WTC11 (cell line): ENCODE measurements around the gene TOP2B. TPM values are rescaled to one million over a fixed set of nuclear protein-coding genes. Genes with fewer than 3 reads are reported as not detected.

Source experiments
- ATAC-seq: fragments of 200-7000 bp; cut with Tn5 transposase; 2 replicates; pipeline ENCODE4 v1.10.0; 2021; ENCODE audit warnings: mild to moderate bottlenecking, moderate library complexity
- CTCF ChIA-PET: fragments of 300-600 bp; sonication (Branson Sonifier 250); formaldehyde crosslinking; loops from one replicate; lab custom pipeline; 2021; ENCODE audit warnings: antibody characterized with exemption; lab: Charles Lee
- POLR2A ChIA-PET: fragments of 350-600 bp; sonication (Branson Sonifier 250); formaldehyde crosslinking; loops from one replicate; lab custom pipeline; 2021; ENCODE audit warnings: antibody characterized with exemption; lab: Charles Lee
- DNase-seq: peaks from one replicate; pipeline ENCODE4 v3.0.0; 2021; ENCODE audit warnings: low spot score
- H3K27ac Mint-ChIP-seq: 2 replicates; pipeline ENCODE4 v1.8.0; 2021; ENCODE audit warnings: mixed read lengths
- H3K27me3 Mint-ChIP-seq: 2 replicates; pipeline ENCODE4 v1.8.0; 2021; ENCODE audit warnings: low read depth, mild to moderate bottlenecking, moderate library complexity, mixed read lengths
- H3K36me3 Mint-ChIP-seq: 2 replicates; pipeline ENCODE4 v1.8.0; 2021; ENCODE audit warnings: mixed read lengths
- H3K4me1 Mint-ChIP-seq: 2 replicates; pipeline ENCODE4 v1.8.0; 2022; ENCODE audit warnings: mixed read lengths
- H3K4me3 Mint-ChIP-seq: 2 replicates; pipeline ENCODE4 v1.8.0; 2021; ENCODE audit warnings: mild to moderate bottlenecking, moderate library complexity, mixed read lengths
- H3K9me3 Mint-ChIP-seq: 2 replicates; pipeline ENCODE4 v1.8.0; 2021; ENCODE audit warnings: mixed read lengths
- CREM ChIP-seq: sonication (generic); formaldehyde crosslinking; IDR thresholded peaks from 2 replicates; pipeline ENCODE4 v1.8.1; 2022; ENCODE audit warnings: mild to moderate bottlenecking, missing genetic modification reagents, moderate library complexity
- ELF4 ChIP-seq: sonication (generic); formaldehyde crosslinking; IDR thresholded peaks from 2 replicates; pipeline ENCODE4 v1.8.1; 2022; ENCODE audit warnings: low read depth, mild to moderate bottlenecking, moderate library complexity, missing genetic modification reagents
- ESRRA ChIP-seq: sonication (generic); formaldehyde crosslinking; IDR thresholded peaks from 2 replicates; pipeline ENCODE4 v1.8.1; 2022; ENCODE audit warnings: mild to moderate bottlenecking, missing genetic modification reagents, borderline replicate concordance
- JAZF1 ChIP-seq: fragments of 250-450 bp; sonication (Bioruptor Pico); IDR thresholded peaks from 2 replicates; pipeline ENCODE4 v1.9.0; 2021; ENCODE audit warnings: moderate library complexity, mild to moderate bottlenecking, inconsistent platforms
- TEAD4 ChIP-seq: sonication (generic); formaldehyde crosslinking; IDR thresholded peaks from 2 replicates; pipeline ENCODE4 v1.8.0; 2022; ENCODE audit warnings: mild to moderate bottlenecking, missing genetic modification reagents
- ZBTB21 ChIP-seq: sonication (generic); formaldehyde crosslinking; IDR thresholded peaks from 2 replicates; pipeline ENCODE4 v1.8.1; 2023; ENCODE audit warnings: mild to moderate bottlenecking, missing genetic modification reagents, borderline replicate concordance
- ZNF263 ChIP-seq: sonication (generic); formaldehyde crosslinking; IDR thresholded peaks from 2 replicates; pipeline ENCODE4 v1.8.1; 2022; ENCODE audit warnings: low read depth, mild to moderate bottlenecking, moderate library complexity, missing genetic modification reagents
- ZNF416 ChIP-seq: fragments of 250-450 bp; sonication (Bioruptor Pico); IDR thresholded peaks from 2 replicates; pipeline ENCODE4 v1.9.0; 2021; ENCODE audit warnings: mild to moderate bottlenecking, inconsistent platforms
- total RNA-seq: library from RNA; stranded (reverse); gene quantifications from 3 replicates; pipeline ENCODE4 v1.2.3, GENCODE V29; 2021
- TF ChIP-seq, protein P1 (sequence below): sonication (generic); formaldehyde crosslinking; conservative IDR thresholded peaks from 2 replicates; pipeline ENCODE4 v1.8.1; 2023; ENCODE audit warnings: mild to moderate bottlenecking, low read depth, missing genetic modification reagents, moderate library complexity
- TF ChIP-seq, protein P2 (sequence below): fragments of 250-450 bp; sonication (Bioruptor Pico); IDR thresholded peaks from 2 replicates; pipeline ENCODE4 v1.9.0; 2021; ENCODE audit warnings: mild to moderate bottlenecking
- TF ChIP-seq, protein P3 (sequence below): fragments of 200-600 bp; IDR thresholded peaks from 2 replicates; pipeline ENCODE4 v1.8.0; 2022; ENCODE audit warnings: antibody characterized with exemption
- TF ChIP-seq, protein P4 (sequence below): fragments of 250-450 bp; sonication (Bioruptor Pico); IDR thresholded peaks from 2 replicates; pipeline ENCODE4 v1.9.0; 2021; ENCODE audit warnings: mild to moderate bottlenecking, borderline replicate concordance
- TF ChIP-seq, protein P5 (sequence below): sonication (generic); formaldehyde crosslinking; IDR thresholded peaks from 2 replicates; pipeline ENCODE4 v1.8.1; 2022; ENCODE audit warnings: low read depth, missing genetic modification reagents, borderline replicate concordance
- TF ChIP-seq, protein P6 (sequence below): sonication (generic); formaldehyde crosslinking; IDR thresholded peaks from 2 replicates; pipeline ENCODE4 v1.8.1; 2023; ENCODE audit warnings: mild to moderate bottlenecking, missing genetic modification reagents
- TF ChIP-seq, protein P7 (sequence below): sonication (generic); formaldehyde crosslinking; IDR thresholded peaks from 2 replicates; pipeline ENCODE4 v1.8.0; 2022; ENCODE audit warnings: missing genetic modification reagents
- TF ChIP-seq, protein P8 (sequence below): fragments of 250-450 bp; sonication (Bioruptor Pico); IDR thresholded peaks from 2 replicates; pipeline ENCODE4 v1.9.0; 2021; ENCODE audit warnings: mild to moderate bottlenecking

TOP2B gene
- total RNA-seq, 1 experiment from 2014 or later, result 151 TPM

DNA sequence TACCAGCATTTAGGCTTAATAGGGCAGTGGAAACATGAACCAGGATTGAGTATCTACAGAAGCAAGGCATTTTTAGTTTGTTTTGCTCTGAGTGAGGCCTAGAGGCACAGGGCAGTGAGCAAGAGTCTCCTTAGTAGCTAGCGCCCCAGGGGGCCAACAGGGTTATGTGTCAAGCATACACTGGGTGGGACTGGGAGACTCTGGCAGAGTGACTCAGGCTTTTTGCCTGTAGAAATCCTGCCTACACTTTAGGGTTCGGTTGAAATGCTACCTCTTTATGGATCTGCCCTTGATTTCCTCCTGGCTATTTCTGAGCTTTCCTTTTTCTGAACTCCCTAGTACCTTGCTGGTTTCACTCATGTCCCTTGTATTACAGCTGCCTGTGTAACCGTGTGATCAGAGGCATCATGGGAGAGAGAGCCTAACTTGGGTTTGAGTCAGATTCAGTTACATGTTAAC, 72.2 kb downstream of the TOP2B start (continued):
- no peak for TF ChIP-seq ELF4 (CRISPR knock-in tag)
- no peak for TF ChIP-seq ZNF263 (CRISPR knock-in tag)

DNA sequence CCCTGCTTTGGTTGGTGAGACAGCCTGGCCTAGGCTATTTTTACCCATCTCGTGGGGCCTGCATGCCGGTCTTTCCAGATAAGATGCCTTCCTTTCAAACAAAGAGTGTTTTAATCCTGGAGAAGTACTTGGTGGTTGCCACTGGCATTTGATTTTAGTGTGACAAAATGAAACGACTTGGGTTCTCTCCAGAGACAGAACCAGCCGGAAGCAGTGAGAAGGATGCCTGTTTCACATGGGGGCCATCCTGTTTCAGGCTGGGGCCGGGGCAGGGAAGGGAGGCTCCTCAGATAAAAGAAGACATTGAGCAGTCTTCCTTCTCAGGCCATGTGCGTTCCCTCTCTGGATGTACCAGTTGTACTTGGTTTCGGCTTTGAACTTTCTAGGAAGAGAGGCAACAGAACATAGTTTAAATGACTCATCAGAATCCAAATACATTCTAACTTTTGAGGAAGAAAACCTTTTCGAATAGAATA, 74.9 kb downstream of the TOP2B start:
- H3K9me3 Mint-ChIP-seq, result peaks cover 10% of the 10 kb centered on the region
- H3K27me3 Mint-ChIP-seq, result no peaks in the 10 kb centered on the region
- peaks cover 14% of the 10 kb centered on the region for H3K4me1 Mint-ChIP-seq
- ATAC-seq, result no peak
- DNase-seq, result no peak
- H3K27ac Mint-ChIP-seq, result no peak overlapping the region
- POLR2A ChIA-PET, result no interaction called here
- H3K4me3 Mint-ChIP-seq, result no peak overlapping the region
- CTCF ChIA-PET, result no interaction called here
- no peaks in the 10 kb centered on the region for H3K36me3 Mint-ChIP-seq
- TF ChIP-seq, protein P1, sequence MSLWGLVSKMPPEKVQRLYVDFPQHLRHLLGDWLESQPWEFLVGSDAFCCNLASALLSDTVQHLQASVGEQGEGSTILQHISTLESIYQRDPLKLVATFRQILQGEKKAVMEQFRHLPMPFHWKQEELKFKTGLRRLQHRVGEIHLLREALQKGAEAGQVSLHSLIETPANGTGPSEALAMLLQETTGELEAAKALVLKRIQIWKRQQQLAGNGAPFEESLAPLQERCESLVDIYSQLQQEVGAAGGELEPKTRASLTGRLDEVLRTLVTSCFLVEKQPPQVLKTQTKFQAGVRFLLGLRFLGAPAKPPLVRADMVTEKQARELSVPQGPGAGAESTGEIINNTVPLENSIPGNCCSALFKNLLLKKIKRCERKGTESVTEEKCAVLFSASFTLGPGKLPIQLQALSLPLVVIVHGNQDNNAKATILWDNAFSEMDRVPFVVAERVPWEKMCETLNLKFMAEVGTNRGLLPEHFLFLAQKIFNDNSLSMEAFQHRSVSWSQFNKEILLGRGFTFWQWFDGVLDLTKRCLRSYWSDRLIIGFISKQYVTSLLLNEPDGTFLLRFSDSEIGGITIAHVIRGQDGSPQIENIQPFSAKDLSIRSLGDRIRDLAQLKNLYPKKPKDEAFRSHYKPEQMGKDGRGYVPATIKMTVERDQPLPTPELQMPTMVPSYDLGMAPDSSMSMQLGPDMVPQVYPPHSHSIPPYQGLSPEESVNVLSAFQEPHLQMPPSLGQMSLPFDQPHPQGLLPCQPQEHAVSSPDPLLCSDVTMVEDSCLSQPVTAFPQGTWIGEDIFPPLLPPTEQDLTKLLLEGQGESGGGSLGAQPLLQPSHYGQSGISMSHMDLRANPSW (CRISPR knock-in tag), result no peak
- TF ChIP-seq ZNF416 (no peak), CREM (CRISPR knock-in tag) (no peak), JAZF1 (no peak), ZBTB21 (CRISPR knock-in tag) (no peak), ESRRA (no peak), TEAD4 (no peak)
- TF ChIP-seq, protein P2, sequence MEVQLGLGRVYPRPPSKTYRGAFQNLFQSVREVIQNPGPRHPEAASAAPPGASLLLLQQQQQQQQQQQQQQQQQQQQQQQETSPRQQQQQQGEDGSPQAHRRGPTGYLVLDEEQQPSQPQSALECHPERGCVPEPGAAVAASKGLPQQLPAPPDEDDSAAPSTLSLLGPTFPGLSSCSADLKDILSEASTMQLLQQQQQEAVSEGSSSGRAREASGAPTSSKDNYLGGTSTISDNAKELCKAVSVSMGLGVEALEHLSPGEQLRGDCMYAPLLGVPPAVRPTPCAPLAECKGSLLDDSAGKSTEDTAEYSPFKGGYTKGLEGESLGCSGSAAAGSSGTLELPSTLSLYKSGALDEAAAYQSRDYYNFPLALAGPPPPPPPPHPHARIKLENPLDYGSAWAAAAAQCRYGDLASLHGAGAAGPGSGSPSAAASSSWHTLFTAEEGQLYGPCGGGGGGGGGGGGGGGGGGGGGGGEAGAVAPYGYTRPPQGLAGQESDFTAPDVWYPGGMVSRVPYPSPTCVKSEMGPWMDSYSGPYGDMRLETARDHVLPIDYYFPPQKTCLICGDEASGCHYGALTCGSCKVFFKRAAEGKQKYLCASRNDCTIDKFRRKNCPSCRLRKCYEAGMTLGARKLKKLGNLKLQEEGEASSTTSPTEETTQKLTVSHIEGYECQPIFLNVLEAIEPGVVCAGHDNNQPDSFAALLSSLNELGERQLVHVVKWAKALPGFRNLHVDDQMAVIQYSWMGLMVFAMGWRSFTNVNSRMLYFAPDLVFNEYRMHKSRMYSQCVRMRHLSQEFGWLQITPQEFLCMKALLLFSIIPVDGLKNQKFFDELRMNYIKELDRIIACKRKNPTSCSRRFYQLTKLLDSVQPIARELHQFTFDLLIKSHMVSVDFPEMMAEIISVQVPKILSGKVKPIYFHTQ (CRISPR knock-in tag), result no peak
- TF ChIP-seq, protein P3, sequence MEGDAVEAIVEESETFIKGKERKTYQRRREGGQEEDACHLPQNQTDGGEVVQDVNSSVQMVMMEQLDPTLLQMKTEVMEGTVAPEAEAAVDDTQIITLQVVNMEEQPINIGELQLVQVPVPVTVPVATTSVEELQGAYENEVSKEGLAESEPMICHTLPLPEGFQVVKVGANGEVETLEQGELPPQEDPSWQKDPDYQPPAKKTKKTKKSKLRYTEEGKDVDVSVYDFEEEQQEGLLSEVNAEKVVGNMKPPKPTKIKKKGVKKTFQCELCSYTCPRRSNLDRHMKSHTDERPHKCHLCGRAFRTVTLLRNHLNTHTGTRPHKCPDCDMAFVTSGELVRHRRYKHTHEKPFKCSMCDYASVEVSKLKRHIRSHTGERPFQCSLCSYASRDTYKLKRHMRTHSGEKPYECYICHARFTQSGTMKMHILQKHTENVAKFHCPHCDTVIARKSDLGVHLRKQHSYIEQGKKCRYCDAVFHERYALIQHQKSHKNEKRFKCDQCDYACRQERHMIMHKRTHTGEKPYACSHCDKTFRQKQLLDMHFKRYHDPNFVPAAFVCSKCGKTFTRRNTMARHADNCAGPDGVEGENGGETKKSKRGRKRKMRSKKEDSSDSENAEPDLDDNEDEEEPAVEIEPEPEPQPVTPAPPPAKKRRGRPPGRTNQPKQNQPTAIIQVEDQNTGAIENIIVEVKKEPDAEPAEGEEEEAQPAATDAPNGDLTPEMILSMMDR, result no peak
- TF ChIP-seq, protein P4, sequence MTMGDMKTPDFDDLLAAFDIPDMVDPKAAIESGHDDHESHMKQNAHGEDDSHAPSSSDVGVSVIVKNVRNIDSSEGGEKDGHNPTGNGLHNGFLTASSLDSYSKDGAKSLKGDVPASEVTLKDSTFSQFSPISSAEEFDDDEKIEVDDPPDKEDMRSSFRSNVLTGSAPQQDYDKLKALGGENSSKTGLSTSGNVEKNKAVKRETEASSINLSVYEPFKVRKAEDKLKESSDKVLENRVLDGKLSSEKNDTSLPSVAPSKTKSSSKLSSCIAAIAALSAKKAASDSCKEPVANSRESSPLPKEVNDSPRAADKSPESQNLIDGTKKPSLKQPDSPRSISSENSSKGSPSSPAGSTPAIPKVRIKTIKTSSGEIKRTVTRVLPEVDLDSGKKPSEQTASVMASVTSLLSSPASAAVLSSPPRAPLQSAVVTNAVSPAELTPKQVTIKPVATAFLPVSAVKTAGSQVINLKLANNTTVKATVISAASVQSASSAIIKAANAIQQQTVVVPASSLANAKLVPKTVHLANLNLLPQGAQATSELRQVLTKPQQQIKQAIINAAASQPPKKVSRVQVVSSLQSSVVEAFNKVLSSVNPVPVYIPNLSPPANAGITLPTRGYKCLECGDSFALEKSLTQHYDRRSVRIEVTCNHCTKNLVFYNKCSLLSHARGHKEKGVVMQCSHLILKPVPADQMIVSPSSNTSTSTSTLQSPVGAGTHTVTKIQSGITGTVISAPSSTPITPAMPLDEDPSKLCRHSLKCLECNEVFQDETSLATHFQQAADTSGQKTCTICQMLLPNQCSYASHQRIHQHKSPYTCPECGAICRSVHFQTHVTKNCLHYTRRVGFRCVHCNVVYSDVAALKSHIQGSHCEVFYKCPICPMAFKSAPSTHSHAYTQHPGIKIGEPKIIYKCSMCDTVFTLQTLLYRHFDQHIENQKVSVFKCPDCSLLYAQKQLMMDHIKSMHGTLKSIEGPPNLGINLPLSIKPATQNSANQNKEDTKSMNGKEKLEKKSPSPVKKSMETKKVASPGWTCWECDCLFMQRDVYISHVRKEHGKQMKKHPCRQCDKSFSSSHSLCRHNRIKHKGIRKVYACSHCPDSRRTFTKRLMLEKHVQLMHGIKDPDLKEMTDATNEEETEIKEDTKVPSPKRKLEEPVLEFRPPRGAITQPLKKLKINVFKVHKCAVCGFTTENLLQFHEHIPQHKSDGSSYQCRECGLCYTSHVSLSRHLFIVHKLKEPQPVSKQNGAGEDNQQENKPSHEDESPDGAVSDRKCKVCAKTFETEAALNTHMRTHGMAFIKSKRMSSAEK (CRISPR knock-in tag), result no peak
- TF ChIP-seq, protein P5, sequence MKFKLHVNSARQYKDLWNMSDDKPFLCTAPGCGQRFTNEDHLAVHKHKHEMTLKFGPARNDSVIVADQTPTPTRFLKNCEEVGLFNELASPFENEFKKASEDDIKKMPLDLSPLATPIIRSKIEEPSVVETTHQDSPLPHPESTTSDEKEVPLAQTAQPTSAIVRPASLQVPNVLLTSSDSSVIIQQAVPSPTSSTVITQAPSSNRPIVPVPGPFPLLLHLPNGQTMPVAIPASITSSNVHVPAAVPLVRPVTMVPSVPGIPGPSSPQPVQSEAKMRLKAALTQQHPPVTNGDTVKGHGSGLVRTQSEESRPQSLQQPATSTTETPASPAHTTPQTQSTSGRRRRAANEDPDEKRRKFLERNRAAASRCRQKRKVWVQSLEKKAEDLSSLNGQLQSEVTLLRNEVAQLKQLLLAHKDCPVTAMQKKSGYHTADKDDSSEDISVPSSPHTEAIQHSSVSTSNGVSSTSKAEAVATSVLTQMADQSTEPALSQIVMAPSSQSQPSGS (CRISPR knock-in tag), result no peak
- TF ChIP-seq, protein P6, sequence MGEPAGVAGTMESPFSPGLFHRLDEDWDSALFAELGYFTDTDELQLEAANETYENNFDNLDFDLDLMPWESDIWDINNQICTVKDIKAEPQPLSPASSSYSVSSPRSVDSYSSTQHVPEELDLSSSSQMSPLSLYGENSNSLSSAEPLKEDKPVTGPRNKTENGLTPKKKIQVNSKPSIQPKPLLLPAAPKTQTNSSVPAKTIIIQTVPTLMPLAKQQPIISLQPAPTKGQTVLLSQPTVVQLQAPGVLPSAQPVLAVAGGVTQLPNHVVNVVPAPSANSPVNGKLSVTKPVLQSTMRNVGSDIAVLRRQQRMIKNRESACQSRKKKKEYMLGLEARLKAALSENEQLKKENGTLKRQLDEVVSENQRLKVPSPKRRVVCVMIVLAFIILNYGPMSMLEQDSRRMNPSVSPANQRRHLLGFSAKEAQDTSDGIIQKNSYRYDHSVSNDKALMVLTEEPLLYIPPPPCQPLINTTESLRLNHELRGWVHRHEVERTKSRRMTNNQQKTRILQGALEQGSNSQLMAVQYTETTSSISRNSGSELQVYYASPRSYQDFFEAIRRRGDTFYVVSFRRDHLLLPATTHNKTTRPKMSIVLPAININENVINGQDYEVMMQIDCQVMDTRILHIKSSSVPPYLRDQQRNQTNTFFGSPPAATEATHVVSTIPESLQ (CRISPR knock-in tag), result no peak
- TF ChIP-seq, protein P7, sequence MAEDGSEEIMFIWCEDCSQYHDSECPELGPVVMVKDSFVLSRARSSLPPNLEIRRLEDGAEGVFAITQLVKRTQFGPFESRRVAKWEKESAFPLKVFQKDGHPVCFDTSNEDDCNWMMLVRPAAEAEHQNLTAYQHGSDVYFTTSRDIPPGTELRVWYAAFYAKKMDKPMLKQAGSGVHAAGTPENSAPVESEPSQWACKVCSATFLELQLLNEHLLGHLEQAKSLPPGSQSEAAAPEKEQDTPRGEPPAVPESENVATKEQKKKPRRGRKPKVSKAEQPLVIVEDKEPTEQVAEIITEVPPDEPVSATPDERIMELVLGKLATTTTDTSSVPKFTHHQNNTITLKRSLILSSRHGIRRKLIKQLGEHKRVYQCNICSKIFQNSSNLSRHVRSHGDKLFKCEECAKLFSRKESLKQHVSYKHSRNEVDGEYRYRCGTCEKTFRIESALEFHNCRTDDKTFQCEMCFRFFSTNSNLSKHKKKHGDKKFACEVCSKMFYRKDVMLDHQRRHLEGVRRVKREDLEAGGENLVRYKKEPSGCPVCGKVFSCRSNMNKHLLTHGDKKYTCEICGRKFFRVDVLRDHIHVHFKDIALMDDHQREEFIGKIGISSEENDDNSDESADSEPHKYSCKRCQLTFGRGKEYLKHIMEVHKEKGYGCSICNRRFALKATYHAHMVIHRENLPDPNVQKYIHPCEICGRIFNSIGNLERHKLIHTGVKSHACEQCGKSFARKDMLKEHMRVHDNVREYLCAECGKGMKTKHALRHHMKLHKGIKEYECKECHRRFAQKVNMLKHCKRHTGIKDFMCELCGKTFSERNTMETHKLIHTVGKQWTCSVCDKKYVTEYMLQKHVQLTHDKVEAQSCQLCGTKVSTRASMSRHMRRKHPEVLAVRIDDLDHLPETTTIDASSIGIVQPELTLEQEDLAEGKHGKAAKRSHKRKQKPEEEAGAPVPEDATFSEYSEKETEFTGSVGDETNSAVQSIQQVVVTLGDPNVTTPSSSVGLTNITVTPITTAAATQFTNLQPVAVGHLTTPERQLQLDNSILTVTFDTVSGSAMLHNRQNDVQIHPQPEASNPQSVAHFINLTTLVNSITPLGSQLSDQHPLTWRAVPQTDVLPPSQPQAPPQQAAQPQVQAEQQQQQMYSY (CRISPR knock-in tag), result no peak
- TF ChIP-seq, protein P8, sequence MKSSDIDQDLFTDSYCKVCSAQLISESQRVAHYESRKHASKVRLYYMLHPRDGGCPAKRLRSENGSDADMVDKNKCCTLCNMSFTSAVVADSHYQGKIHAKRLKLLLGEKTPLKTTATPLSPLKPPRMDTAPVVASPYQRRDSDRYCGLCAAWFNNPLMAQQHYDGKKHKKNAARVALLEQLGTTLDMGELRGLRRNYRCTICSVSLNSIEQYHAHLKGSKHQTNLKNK (CRISPR knock-in tag), result no peak
